Stimulated activated naive CD8-positive, alpha-beta T cell treated with anti-CD3 and anti-CD28 coated beads, Interleukin-15, Interleukin-2, amounts not matched to agents 100 ng/mL and 50 ng/mL, for 24 hours (primary cell): Measurements from ENCODE around the gene TM9SF3.
"Not testable (repeated sequence)": the region's sequence is repeated elsewhere in the genome, so short reads cannot be mapped to it uniquely, and the experiment has no call there.

Experiments
- H3K27ac Mint-ChIP-seq: one replicate; pipeline ENCODE4 v1.8.0; 2021; ENCODE audit warnings: mild to moderate bottlenecking, mixed read lengths
- H3K27me3 Mint-ChIP-seq: one replicate; pipeline ENCODE4 v1.8.0; 2021; ENCODE audit warnings: mixed read lengths
- H3K36me3 Mint-ChIP-seq: one replicate; pipeline ENCODE4 v1.8.0; 2021; ENCODE audit warnings: low read depth, mixed read lengths
- H3K4me1 Mint-ChIP-seq: one replicate; pipeline ENCODE4 v1.8.0; 2021; ENCODE audit warnings: low read depth, mixed read lengths
- H3K4me3 Mint-ChIP-seq: one replicate; pipeline ENCODE4 v1.8.0; 2021; ENCODE audit warnings: mild to moderate bottlenecking, mixed read lengths
- H3K9me3 Mint-ChIP-seq: one replicate; pipeline ENCODE4 v1.8.0; 2021; ENCODE audit warnings: mixed read lengths

TM9SF3 gene

GRCh38 chr10:96565774-96566173 lies 21.0 kb downstream of the TM9SF3 start:
- H3K9me3 Mint-ChIP-seq: no peaks in the 10 kb centered on the region
- H3K4me3 Mint-ChIP-seq: no peak overlapping the region
- H3K36me3 Mint-ChIP-seq: peaks cover 63% of the 10 kb centered on the region
- no peaks in the 10 kb centered on the region for H3K27me3 Mint-ChIP-seq
- H3K4me1 Mint-ChIP-seq: peaks cover 41% of the 10 kb centered on the region
- H3K27ac Mint-ChIP-seq: no peak overlapping the region

DNA sequence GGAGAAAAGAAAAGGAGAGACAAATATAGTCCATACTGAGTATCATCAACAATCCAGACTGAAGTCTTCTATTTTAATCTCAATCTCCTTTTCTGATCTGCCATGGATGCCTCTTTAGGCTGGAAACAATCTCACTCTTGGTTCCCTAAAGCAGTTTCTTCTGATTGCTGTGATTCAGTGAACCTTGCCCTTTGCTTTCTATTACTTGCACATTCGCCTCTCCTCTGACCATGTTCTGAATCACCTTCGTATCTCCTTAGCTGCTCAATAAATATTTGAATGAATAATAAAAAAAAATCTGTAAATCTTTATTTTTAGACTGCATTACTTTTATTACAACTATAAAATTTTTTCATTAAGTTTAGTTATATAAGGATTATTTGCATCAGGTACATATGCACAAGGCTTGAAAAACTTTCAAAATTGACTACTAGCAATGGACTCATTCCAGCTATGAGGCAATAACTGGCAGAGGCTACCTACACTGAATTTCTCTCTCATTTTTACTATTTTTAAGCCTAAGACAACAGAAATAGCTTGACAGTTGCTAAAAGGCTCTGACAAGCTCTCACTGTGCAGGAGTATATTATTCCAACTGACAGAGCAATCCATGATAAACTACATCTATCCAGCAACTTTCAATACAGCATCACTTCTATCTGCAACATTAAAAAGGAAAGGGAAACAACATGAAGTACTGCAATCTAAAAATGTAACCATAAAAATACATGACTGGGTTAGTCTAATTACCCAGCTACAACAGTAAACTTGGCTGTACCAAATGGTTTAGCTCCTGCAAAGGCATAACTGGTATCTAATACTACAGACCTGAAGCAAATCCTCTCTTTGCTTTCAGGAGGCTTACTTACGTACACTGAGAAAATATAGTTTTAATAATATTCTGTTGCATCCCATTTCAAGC lies 25.6 kb downstream of the TM9SF3 start:
- H3K27me3 Mint-ChIP-seq: no peaks in the 10 kb centered on the region
- no peaks in the 10 kb centered on the region for H3K9me3 Mint-ChIP-seq
- no peak overlapping the region for H3K27ac Mint-ChIP-seq
- peaks cover 10% of the 10 kb centered on the region for H3K4me1 Mint-ChIP-seq
- H3K36me3 Mint-ChIP-seq: peaks cover 54% of the 10 kb centered on the region
- no peak overlapping the region for H3K4me3 Mint-ChIP-seq

GRCh38 chr10:96560489-96560888 lies 26.3 kb downstream of the TM9SF3 start:
- no peaks in the 10 kb centered on the region for H3K9me3 Mint-ChIP-seq
- no peaks in the 10 kb centered on the region for H3K27me3 Mint-ChIP-seq
- peaks cover 54% of the 10 kb centered on the region for H3K36me3 Mint-ChIP-seq
- no peak overlapping the region for H3K4me3 Mint-ChIP-seq
- peaks cover 3% of the 10 kb centered on the region for H3K4me1 Mint-ChIP-seq
- H3K27ac Mint-ChIP-seq: no peak overlapping the region

- H3K36me3 Mint-ChIP-seq: peaks cover 37% of the 10 kb centered on the region
- H3K27ac Mint-ChIP-seq: no peak overlapping the region
- no peaks in the 10 kb centered on the region for H3K9me3 Mint-ChIP-seq
- no peaks in the 10 kb centered on the region for H3K4me1 Mint-ChIP-seq
- no peaks in the 10 kb centered on the region for H3K27me3 Mint-ChIP-seq
- H3K4me3 Mint-ChIP-seq: no peak overlapping the region
Measured at GRCh38 chr10:96556003-96556402, 30.8 kb downstream of the TM9SF3 start.

- H3K9me3 Mint-ChIP-seq: no peaks in the 10 kb centered on the region
- H3K27me3 Mint-ChIP-seq: no peaks in the 10 kb centered on the region
- no peaks in the 10 kb centered on the region for H3K4me1 Mint-ChIP-seq
- H3K4me3 Mint-ChIP-seq: no peak overlapping the region
- H3K27ac Mint-ChIP-seq: no peak overlapping the region
- peaks cover 39% of the 10 kb centered on the region for H3K36me3 Mint-ChIP-seq
Measured at GRCh38 chr10:96555330-96555729, 31.5 kb downstream of the TM9SF3 start.

- no peaks in the 10 kb centered on the region for H3K27me3 Mint-ChIP-seq
- peaks cover 69% of the 10 kb centered on the region for H3K36me3 Mint-ChIP-seq
- H3K4me1 Mint-ChIP-seq: no peaks in the 10 kb centered on the region
- H3K4me3 Mint-ChIP-seq: no peak overlapping the region
- no peaks in the 10 kb centered on the region for H3K9me3 Mint-ChIP-seq
- no peak overlapping the region for H3K27ac Mint-ChIP-seq
Measured at GRCh38 chr10:96548589-96548988, 38.2 kb downstream of the TM9SF3 start.

DNA sequence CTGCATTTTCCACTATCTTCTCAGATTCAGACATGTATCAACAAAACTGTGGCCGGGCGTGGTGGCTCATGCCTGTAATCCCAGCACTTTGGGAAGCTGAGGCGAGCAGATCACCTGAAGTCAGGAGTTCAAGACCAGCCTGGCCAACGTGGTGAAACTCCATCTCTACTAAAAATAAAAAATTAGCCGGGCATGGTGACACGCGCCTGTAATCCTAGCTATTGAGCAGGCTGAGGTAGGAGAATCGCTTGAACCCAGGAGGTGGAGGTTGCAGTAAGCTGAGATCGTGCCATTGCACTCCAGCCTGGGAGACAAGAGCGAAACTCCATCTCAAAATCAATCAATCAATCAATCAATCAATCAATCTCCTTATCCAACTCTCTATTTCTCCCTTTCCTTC lies 41.3 kb downstream of the TM9SF3 start:
- not testable (repeated sequence) for H3K4me1 Mint-ChIP-seq, H3K4me3 Mint-ChIP-seq, H3K27me3 Mint-ChIP-seq, H3K9me3 Mint-ChIP-seq, H3K27ac Mint-ChIP-seq
- peaks cover 71% of the 10 kb centered on the region for H3K36me3 Mint-ChIP-seq

DNA sequence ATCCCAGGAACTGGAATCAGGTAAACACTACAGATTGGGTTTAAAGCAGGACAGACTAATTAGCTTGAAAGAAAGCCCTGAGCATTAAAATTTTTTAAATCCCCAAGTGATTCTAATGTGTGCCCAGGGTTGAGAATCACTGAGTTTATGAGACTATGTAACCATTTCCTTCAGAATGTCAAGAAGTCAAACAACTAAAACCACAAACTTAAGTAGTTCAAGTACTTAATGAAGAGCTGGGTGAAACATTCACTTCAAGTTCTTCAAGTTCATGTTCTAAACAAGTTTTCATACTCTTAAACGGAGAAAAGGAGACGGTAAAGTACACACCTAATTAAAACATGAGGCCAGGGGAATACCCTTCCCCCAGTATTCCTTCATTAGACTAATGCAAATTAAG lies 44.9 kb downstream of the TM9SF3 start:
- Mint-ChIP-seq H3K27me3 (no peaks in the 10 kb centered on the region), H3K36me3 (peaks cover 75% of the 10 kb centered on the region), H3K27ac (no peak overlapping the region), H3K9me3 (no peaks in the 10 kb centered on the region), H3K4me1 (no peaks in the 10 kb centered on the region), H3K4me3 (no peak overlapping the region)

DNA sequence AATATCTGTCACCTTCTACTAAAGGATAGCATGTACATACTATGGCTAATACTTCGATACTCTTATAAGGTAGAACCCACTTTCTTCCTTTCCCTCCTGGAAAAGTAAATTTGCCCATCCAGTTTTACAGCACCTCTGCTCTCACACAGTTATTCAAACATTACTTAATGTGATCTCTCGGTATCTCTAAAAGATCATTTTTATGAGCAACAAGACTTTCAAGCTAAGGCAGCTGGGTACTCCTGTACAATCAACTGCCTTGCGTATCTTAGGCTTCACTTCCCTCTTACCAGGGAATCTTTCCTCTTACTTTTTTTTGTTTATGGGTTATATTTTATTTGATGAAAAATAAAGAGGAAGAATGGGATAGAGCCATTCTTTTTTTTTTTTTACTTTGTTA lies 46.6 kb downstream of the TM9SF3 start:
- H3K9me3 Mint-ChIP-seq: no peaks in the 10 kb centered on the region
- no peak overlapping the region for H3K4me3 Mint-ChIP-seq
- H3K27me3 Mint-ChIP-seq: no peaks in the 10 kb centered on the region
- H3K27ac Mint-ChIP-seq: no peak overlapping the region
- H3K4me1 Mint-ChIP-seq: no peaks in the 10 kb centered on the region
- H3K36me3 Mint-ChIP-seq: peaks cover 64% of the 10 kb centered on the region

GRCh38 chr10:96538683-96539082 lies 48.1 kb downstream of the TM9SF3 start:
- Mint-ChIP-seq H3K36me3 (peaks cover 61% of the 10 kb centered on the region), H3K4me3 (no peak overlapping the region), H3K27me3 (no peaks in the 10 kb centered on the region), H3K27ac (no peak overlapping the region), H3K9me3 (no peaks in the 10 kb centered on the region), H3K4me1 (peaks cover 3% of the 10 kb centered on the region)

DNA sequence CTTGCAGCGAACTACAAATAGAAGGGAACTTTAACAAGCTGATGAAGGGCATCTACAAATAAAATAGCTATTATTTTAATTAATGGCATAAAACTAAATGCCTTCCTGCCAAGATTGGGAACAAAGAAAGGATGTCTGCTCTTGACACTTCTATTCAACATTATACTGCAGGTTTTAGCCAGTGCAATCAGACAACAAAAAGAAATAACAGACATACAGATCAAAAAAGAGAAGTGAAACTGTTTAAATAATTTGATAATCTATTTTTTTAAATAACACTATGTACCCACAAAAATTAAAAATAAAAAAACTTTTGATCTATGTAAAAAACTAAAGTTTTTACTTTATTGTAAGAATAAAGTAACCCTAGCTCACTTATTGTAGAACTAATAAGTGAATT lies 50.7 kb downstream of the TM9SF3 start:
- peaks cover 62% of the 10 kb centered on the region for H3K36me3 Mint-ChIP-seq
- H3K4me1 Mint-ChIP-seq: peaks cover 3% of the 10 kb centered on the region
- H3K27ac Mint-ChIP-seq: no peak overlapping the region
- H3K9me3 Mint-ChIP-seq: no peaks in the 10 kb centered on the region
- no peak overlapping the region for H3K4me3 Mint-ChIP-seq
- no peaks in the 10 kb centered on the region for H3K27me3 Mint-ChIP-seq

DNA sequence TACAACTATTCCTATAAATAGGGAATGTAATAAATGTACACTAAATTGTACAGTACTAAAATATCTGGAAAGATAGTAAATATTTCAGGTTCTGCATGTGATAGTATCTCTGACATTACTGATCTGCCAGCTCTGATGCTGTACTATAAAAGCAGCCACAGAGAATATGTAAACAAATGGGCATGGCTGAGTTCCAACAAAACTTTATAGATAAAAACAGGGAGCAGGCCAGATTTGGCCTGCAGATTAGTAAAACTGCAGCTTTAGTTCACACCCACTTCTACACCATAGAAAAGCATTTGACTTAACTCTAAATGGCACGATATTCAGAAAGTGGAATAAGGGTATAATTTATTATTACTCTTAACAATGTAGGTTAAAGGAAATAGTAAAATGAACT lies 54.3 kb downstream of the TM9SF3 start:
- Mint-ChIP-seq H3K36me3 (peaks cover 54% of the 10 kb centered on the region), H3K27me3 (no peaks in the 10 kb centered on the region), H3K4me3 (no peak overlapping the region), H3K27ac (no peak overlapping the region), H3K9me3 (no peaks in the 10 kb centered on the region), H3K4me1 (peaks cover 3% of the 10 kb centered on the region)

GRCh38 chr10:96529634-96530279 lies 57.1 kb downstream of the TM9SF3 start:
- Mint-ChIP-seq H3K9me3 (no peaks in the 10 kb centered on the region), H3K27me3 (no peaks in the 10 kb centered on the region), H3K36me3 (peaks cover 69% of the 10 kb centered on the region), H3K4me3 (no peak overlapping the region), H3K27ac (no peak overlapping the region), H3K4me1 (peaks cover 3% of the 10 kb centered on the region)

DNA sequence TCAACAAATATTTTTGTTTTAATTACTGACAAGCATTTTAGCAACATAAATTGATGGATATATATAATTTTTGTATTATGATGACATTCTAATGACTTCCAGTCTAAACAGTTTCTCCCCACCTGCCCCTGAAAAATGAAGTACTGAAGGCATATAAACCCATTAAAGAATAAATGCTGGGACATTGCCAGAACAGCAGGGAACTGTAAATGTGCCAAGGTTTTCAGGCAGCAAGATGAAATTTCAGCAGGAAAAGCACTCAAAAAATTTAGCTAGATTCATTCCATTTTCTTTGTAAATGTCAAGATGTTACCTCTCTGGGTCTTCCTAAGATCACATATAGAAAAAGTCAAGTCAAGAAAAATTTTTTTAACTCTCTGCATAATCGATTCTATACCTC lies 62.1 kb downstream of the TM9SF3 start:
- Mint-ChIP-seq H3K4me1 (no peaks in the 10 kb centered on the region), H3K27ac (no peak overlapping the region), H3K9me3 (no peaks in the 10 kb centered on the region), H3K27me3 (no peaks in the 10 kb centered on the region), H3K4me3 (no peak overlapping the region), H3K36me3 (peaks cover 76% of the 10 kb centered on the region)

- Mint-ChIP-seq H3K4me1 (peaks cover 14% of the 10 kb centered on the region), H3K36me3 (peaks cover 27% of the 10 kb centered on the region), H3K27me3 (peaks cover 34% of the 10 kb centered on the region), H3K4me3 (no peak overlapping the region), H3K27ac (no peak overlapping the region), H3K9me3 (no peaks in the 10 kb centered on the region)
Measured at GRCh38 chr10:96517284-96517683, 69.5 kb downstream of the TM9SF3 start.
